OCI-LY3 (cell line): ENCODE measurements around the gene RNF34.

ENCODE experiments used
- CTCF ChIP-seq: fragments of 200-600, 300-600 bp; sonication (generic); IDR thresholded peaks from 2 replicates; pipeline ENCODE4 v1.5.1; 2014; ENCODE audit warnings: antibody characterized with exemption, low read length, low read depth
- EZH2phosphoT487 ChIP-seq: fragments of 200-600 bp; shearing (Covaris generic); IDR thresholded peaks from 2 replicates; pipeline ENCODE4 v1.6.1; 2018; ENCODE audit warnings: antibody characterized with exemption, mixed run types, low read depth

DNA sequence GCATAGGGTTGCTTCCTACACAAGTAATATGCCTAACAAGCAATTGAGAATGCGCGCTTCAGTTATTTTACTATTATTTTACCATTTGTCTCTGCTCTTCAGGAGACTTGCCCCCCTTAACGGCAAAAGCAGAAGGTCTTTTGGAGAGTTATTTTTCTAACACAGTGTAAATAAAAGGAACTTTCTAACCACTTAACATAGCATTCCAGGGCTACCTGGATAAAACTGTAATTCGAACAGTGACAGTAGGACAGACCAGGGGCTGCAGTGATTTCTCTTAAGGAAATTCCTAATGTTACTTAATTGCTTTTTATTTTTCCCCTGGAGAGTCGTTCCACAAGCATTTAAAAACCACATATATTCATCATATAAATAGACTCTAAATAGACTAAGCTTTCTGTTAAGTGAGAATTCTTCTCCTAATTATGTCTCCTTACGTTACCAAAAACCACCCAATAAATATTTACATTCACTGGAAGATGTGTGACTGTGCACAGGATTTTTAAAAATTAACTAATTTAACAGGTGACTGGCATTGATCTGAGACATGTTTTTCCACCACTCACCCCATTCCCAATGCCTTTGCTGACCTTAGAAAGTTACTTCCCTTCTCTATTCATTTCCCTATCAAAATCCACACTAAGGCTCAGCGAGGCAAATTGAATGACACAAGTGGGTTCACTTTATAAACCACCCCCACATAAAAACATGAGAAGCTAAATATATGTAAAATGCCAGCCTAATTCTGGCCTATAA, 72.4 kb downstream of the RNF34 start:
- TF ChIP-seq CTCF, result no peak
- TF ChIP-seq EZH2phosphoT487, result no peak
